Endometrium (tissue), 2 donors: ENCODE results near the gene CAMKK2.
"Not testable (repeated sequence)": the region's sequence is repeated elsewhere in the genome, so short reads cannot be mapped to it uniquely, and the experiment has no call there.

Source experiments
- FAIRE-seq: peaks from 2 replicates; lab custom pipeline; 2012; peaks lifted over from hg19 to GRCh38; lab: Jason Lieb, UNC
- donor health status: control.
- donor health status: control.

CAMKK2 gene

DNA sequence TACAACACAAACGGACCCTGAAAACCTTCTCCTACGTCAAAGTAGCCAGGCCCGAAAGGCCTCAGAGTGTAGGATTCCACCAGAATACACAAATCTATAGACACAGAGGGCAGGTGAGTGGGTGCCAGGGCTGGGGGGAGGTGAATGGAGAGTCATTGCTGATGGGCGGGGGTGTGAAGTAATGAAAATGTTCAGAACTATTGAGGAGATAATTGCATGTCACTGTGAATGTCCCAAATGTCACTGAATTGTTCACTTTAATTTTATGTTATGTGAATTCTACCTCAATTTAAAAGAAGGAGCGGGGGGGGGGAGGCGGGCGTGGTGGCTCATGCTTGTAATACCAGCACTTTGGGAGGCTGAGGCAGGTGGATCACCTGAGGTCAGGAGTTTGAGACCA is 50.6 kb downstream of the CAMKK2 start:
- no peak for FAIRE-seq

- no peak for FAIRE-seq
Measured at GRCh38 chr12:121245031-121245430, 51.5 kb downstream of the CAMKK2 start.

DNA sequence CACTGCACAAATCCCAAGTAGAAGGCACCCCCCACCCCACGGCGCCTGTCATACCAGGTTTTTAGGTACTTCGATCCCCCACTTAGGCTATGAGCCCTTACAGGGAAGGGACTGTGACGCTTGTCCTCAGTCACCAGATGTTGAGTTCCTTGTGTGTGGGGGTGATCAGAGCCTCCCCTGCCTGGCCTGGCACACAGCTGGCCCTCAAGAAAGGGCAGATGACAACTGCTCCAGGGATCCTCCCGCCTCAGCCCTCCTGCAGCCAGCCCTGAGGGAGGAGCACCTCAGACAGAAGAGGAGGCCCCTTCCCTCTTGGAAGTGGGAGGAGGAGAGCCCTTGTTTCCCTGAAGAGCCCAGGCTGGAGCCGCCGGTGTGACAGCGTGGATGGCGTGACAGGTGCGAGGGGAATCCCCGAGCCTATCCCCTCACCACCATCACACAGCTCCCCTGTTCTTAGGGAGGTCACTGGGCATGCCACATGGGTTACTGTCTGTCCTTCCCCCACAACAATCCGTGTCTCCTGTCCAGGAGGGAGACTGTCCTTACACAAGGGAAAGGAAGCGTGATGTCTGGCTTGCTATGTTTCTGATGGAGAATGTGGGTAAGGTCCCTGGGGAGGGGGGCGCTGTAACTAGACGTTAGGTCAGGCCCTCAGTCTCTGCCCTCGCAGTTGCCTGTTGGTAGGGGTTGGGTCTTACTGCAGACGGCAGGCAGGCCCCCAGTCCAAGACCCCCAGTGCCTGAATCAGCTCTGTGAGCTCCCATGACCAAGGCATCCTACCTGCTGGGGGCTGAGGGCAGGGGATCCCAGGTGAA is 55.1 kb downstream of the CAMKK2 start:
- FAIRE-seq, result no peak

DNA sequence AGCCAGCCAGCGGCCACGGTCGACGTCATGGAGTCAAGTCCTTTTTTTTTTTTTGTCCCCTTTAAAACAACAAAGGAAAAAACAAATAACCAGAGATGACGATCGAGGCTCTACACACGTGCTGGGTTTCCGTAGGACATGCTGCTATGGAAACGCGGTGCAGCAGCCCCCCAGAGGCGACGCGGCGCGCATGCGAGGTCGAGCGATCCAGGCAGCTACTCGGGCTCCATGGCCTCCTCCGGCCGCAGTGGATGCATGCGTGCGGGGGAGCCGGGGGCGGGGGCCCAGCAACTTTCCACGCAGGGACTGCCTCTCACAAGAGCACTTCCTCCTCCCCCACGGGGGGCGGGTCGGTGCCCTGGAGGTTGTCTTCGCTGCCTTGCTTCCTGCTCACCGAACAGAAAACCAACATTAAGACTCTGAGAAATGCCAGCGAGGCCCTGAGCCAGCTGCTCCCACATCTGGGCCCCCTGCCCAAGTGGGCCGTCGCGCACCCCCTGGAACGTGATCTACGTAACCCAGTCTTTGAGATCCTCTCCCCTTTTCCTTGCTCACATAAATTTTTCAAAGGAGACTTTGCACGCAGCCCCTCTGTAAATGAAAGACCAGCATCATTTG is 55.9 kb downstream of the CAMKK2 start:
- FAIRE-seq, result peak; percentile 86

DNA sequence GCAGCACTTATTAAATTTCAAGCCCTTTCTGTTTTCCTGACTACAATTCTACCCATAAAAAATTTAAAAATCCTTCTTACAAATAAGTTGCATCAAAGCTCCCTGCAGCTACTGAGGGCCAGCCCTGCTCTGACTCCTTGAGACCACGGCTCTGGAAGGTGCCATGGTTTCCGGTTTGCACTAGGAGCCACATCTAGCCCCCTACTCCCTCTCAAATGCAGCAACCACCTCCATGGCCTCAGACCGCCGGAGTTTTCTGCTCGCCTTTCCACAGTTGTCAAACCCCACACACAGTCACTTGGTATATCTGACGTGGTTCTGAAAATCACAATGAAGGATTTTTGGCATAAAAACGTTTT is 56.5 kb downstream of the CAMKK2 start:
- no peak for FAIRE-seq

DNA sequence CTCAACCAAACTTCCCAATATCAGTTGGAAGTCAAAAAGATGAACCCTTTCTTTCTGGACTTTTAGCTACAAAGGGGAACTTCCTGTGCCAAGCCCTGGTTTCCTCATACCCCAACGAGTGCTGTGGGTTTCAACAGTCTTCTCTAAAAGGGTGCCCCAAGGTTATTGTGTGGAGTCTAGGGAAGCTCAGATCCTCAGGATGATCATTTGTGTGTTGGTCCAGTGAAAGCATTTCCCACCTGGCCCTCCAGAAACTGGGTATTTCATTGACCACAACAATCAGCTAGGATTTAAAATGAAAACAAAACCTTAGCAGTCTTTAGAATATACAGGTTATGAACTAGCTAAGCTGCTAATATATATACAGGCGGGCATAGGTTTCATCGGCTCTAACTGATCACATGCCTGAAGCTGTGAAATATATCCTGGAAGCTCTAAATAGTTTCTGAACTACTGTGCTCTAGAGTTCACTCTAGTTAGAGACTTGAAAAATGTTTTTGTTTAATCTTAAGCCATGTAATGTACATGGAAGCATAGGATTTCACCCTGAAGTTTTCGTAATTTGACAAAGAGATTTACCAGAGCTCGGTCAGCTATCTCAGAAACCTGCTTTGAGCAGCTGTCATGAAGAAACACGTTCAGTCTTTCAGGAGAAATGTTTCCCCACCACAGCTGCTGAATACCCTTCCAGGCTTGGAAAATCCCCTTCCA is 57.0 kb downstream of the CAMKK2 start:
- no peak for FAIRE-seq

DNA sequence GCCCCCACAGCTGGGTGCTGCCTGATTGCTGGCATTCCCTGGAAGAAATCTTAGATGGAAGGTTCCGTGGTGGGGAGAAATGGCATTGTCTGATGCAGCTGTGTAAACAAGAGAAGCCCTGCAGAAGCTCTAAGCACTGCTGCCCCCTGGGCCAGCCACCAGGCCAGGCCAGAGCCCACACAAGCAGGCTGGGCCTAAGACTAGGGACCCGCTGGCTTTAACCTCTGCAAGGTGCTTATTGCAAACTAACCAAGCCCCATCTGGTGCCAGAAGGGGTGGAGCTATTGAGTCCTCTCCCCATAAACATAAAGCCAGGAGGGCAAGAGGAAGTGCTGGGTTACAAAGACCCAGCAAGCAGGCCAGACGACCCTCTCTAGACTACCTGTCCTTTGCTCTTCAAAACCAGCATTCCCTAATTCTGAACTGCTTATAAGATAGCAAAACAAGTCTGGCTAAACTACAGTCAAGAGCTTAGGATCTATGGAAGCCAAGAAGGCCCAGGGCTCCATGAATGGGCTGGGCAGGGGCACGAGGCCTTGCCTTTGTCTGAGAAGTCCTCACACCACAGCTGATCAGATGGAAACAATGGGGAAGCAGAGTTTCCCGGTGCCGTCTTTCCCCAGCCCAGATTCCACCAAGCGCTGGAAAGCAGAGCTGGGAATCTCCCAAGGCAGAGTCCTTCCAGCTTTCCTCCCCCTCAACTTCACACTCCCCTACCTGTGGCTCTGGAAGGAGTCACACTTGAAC is 57.7 kb downstream of the CAMKK2 start:
- no peak for FAIRE-seq

DNA sequence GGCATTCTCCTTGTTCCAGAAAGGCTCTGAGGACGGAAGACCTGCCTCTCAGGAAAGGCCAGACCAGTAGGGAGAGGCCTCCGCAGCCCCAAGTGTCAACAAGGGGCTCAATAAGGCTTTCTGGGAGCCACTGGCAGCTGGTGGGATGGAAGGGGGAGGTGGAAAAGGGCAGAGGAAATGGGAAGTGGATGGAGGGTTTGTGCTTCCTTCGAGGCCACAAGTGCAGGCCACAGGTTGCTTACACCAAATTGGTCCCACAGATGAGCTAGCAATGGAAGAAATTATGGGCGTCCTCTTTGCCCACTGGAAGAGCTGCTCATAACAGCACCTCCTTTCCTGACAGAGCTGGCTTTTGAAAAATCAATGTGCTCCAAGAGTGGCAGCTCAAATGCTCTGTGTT is 58.4 kb downstream of the CAMKK2 start:
- no peak for FAIRE-seq

DNA sequence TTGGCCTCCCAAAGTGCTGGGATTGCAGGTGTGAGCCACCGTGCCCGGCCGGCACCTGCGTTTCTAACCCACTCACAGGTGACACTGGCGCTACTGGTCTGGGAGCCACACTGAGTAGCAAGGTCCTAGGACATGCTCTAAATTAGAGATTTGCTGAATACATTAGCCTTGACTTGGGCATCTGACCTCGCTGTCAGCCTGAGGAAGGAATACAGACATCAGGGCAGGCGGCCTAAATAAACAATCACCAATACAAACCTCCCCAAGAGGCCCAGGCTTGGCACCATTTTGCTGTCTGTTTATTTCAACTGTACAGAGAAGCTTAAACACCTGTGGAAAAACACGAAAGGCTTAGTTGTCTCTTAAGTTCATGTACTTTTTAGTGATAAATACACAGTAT is 59.1 kb downstream of the CAMKK2 start:
- no peak for FAIRE-seq

GRCh38 chr12:121236776-121237175 is 59.7 kb downstream of the CAMKK2 start:
- no peak for FAIRE-seq

DNA sequence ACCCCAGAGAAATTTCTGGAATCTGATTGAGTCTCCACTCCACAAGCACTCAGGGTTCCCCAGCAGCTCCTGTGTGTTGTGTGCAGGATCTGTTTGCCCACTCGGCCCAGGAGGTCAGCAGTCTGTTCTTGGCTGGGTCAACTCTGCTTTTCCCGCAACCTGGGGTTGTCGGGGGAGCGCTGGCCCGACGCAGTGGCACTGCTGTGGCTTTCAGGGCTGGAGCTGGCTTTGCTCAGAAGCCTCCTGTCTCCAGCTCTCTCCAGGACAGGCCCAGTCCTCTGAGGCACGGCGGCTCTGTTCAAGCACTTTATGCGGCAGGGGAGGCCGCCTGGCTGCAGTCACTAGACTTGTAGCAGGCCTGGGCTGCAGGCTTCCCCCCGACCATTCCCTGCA is 62.9 kb downstream of the CAMKK2 start:
- no peak for FAIRE-seq

- no peak for FAIRE-seq
Measured at GRCh38 chr12:121232977-121233627, 63.4 kb downstream of the CAMKK2 start.

DNA sequence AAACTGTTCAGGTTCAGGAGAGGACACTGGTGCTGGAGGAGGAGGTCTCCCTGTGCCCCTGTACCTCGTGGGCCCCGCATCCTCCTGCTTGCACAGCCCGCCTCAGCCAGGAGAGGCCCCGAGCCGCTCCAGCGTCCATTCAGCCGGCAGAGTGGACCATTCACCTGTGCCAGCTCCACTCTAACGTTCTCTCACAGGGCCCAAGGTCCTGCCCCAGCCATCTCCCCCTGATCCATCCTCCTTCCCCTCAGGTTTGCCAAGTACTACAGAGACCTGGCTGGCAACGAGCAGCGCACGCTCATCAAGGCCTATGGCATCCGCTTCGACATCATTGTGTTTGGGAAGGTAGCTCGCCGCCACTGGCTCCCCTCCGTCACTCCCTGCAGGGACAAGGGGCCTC is 64.3 kb downstream of the CAMKK2 start:
- no peak for FAIRE-seq

DNA sequence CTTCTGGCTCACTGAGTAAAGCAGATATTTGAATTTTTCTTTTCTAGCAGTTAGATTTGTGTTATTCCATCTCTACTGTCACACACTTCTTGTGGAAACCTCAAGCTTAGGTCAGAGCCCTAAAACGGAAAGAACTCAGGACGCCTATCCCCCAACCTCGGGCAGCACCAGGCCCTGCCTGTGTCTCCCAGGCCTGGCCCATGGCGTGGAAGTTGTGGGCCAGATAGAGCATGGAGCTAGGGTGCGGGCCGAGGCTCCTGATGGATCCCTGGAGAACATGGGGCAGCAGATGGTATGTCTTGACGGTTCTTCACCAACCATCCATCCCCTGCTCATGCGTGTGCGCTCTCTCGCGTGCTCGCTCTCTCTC is 66.0 kb downstream of the CAMKK2 start:
- no peak for FAIRE-seq

DNA sequence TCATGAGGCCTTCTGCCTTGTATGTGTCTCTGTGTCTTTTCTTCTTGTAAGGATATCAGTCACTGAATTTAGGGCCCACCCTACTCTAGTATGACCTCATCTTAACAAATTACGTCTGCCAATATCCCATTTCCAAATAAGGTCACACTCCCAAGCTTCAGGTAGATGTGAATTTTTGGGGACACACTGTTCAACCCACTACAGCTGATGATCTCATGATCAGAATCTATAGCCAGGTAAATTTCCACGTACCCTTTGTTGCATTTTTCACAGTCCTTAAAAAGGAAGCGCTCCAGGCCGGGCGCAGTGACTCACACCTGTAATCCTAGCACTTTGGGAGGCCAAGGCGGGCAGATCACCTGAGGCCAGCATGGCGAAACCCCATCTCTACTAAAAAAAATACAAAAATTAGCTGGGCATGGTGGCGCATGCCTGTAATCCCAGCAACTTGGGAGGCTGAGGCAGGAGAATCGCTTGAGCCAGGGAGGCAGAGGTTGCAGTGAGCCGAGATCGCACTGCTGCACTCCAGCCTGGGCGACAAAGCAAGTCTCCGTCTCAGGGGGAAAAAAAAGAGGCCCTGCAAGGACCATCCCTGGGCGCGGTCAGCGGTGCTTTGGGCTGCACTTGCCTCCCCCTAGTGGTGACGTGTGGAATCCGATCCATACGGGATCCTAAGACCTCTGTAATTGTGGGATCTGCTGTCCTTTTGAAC is 66.5 kb downstream of the CAMKK2 start:
- not testable (repeated sequence) for FAIRE-seq

GRCh38 chr12:121228919-121229665 is 67.4 kb downstream of the CAMKK2 start:
- no peak for FAIRE-seq

- no peak for FAIRE-seq
Measured at GRCh38 chr12:121227294-121227693, 69.2 kb downstream of the CAMKK2 start.

- FAIRE-seq, result not testable (repeated sequence)
Measured at GRCh38 chr12:121226871-121227270, 69.6 kb downstream of the CAMKK2 start.

GRCh38 chr12:121226399-121226798 is 70.1 kb downstream of the CAMKK2 start:
- no peak for FAIRE-seq

GRCh38 chr12:121224591-121224990 is 71.9 kb downstream of the CAMKK2 start:
- FAIRE-seq, result no peak
